ENCODE data around the gene ADCY10.
A peak's percentile ranks its signal among the peaks of the same experiment; 100 is the strongest.

DNA sequence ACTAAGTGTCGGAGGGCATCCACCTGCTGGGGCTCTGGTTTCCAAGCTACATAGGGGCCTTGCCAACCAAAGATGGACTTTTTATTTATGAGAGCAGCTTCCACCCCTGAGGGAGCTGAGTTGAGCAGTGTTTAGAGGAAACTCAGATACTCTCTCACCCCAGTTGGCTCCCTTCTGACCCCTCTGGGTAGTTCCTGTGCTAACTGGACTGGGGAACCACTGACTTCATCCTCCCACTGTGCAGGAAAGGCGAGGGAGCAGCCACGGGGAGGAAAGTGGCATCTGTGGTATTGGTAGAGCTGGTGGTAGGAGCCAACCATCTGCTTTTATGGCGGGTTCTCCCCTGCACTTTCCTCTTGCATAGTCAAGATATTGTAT is 121.8 kb downstream of the ADCY10 start:
- no peak for TF ChIP-seq EZH2 (IDR thresholded peaks at IDR 0.05)
- TF ChIP-seq POLR2AphosphoS5 (IDR thresholded peaks at IDR 0.05; ENCODE audit: borderline replicate concordance, low read depth, low read length): 0 out of 2 replicates have a peak, but pooled peaks have one; percentile 1
